Fibroblast of pulmonary artery (primary cell): ENCODE results near the gene PPFIA4.

Experiments
- DNase-seq: peaks from one replicate; pipeline ENCODE4 v3.0.0-alpha.2; 2010; ENCODE audit warnings: low read depth
- H3K4me3 ChIP-seq: replicated peaks from 2 replicates; pipeline ENCODE4 v1.5.1; 2011; ENCODE audit warnings: low read depth, mild to moderate bottlenecking, control low read depth, low read length, moderate library complexity
- TF ChIP-seq, protein P1 (sequence below): IDR thresholded peaks from 2 replicates; pipeline ENCODE4 v1.5.1; 2011; ENCODE audit warnings: mild to moderate bottlenecking, control low read depth, low read length, inconsistent platforms; ENCODE audit errors: missing control alignments

The PPFIA4 gene

DNA sequence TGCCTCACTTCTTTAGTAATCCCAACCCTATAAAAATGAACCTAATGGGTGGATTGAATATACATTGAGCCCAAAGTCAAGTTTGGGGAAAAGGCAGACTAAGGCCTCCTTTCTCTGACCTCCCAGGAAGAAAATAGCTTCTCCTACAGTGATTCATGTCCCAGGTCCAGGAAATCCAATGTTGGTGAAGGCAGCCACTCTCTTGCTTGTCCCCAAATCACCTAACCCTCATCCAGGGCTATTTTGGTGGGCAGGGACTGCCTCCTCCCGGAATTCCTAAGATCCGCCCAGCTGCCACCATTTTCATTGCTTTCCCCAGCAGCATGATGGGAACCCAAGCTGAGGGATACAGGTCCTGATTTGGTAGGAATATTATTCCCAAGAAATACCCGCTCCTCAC is 51.1 kb downstream of the PPFIA4 start:
- no peak for DNase-seq
- H3K4me3 ChIP-seq: no peak overlapping the region
- TF ChIP-seq, protein P1, sequence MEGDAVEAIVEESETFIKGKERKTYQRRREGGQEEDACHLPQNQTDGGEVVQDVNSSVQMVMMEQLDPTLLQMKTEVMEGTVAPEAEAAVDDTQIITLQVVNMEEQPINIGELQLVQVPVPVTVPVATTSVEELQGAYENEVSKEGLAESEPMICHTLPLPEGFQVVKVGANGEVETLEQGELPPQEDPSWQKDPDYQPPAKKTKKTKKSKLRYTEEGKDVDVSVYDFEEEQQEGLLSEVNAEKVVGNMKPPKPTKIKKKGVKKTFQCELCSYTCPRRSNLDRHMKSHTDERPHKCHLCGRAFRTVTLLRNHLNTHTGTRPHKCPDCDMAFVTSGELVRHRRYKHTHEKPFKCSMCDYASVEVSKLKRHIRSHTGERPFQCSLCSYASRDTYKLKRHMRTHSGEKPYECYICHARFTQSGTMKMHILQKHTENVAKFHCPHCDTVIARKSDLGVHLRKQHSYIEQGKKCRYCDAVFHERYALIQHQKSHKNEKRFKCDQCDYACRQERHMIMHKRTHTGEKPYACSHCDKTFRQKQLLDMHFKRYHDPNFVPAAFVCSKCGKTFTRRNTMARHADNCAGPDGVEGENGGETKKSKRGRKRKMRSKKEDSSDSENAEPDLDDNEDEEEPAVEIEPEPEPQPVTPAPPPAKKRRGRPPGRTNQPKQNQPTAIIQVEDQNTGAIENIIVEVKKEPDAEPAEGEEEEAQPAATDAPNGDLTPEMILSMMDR: no peak

- TF ChIP-seq, protein P1: no peak
- H3K4me3 ChIP-seq: no peak overlapping the region
- DNase-seq: no peak
Measured at GRCh38 chr1:203077956-203078355, 51.7 kb downstream of the PPFIA4 start.

DNA sequence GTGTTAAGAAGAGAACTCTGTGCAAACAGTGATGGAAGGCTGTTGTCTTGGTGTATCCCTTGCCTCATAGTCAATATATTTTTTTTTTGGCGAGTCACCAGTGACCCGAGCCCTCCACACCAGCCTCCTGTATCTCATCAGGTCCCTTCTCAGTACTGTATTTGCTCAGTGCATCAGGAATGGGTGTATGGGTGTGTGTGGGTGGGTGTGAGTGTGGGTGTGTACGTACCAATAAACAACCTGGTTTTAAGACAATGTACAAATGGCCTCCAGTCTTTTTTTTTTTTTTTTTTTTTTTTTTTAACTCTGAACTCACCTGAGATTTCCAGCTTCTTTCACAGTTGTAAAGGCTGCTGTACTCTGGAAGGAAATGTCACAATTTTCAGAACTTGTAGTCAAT is 52.2 kb downstream of the PPFIA4 start:
- no peak for DNase-seq
- H3K4me3 ChIP-seq: no peak overlapping the region
- TF ChIP-seq, protein P1: no peak

- no peak overlapping the region for H3K4me3 ChIP-seq
- no peak for DNase-seq
- TF ChIP-seq, protein P1: no peak
Measured at GRCh38 chr1:203080456-203080855, 54.2 kb downstream of the PPFIA4 start.

DNA sequence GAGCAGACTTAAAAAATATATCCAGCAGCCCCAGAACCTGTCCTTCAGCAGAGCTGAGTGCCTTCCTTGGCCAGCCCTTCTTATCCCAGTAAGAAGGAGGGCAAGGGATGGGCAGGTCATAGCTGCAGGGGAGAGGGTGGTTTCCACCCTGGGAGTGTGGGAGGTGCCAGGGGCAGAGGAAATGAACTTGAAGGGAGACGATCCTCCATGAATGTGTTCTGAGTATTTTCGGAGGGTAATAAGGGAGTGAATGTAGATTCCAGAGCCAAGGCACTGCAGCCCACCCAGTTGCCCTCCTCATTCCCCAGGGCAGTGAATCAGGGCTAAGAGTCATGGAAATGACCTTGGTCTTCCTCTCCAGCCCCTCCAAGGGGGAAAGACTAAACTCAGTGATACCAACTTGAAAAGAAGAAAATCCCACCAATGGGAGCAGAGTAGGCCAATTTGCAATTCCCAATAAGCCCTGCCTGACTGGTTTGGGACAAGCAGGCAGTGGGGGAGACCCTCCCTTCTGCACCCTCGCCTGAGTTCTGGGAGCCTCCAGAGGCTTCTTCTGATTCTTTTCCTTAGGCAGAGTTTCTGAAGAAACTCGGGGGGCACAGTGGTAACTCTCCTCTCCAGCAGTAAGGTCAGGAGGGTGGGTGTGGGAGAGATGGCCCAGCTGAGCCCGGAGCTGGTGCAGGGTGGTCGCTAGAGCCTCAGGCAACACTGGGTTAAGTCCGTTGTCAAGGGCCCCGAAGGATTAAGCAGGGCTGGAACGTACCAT is 55.4 kb downstream of the PPFIA4 start:
- TF ChIP-seq, protein P1: no peak
- H3K4me3 ChIP-seq: no peak overlapping the region
- DNase-seq: no peak

- no peak overlapping the region for H3K4me3 ChIP-seq
- TF ChIP-seq, protein P1: no peak
Measured at GRCh38 chr1:203082231-203082505, 55.9 kb downstream of the PPFIA4 start.

More at GRCh38 chr1:203082231-203082505, 55.9 kb downstream of the PPFIA4 start:
- no peak for DNase-seq
